IMR-90 (cell line): ENCODE measurements around the gene CEACAM16. TPM values are rescaled to one million over a fixed set of nuclear protein-coding genes. Genes with fewer than 3 reads are reported as not detected.

Source experiments
- ATAC-seq: fragments of 200-7000 bp; cut with Tn5 transposase; 2 replicates; pipeline ENCODE4 v1.9.1; 2020; ENCODE audit warnings: low read depth, mild to moderate bottlenecking, moderate library complexity
- BruUV-seq: library from RNA; stranded (reverse); fragments of 400-500 nt; replicated peaks from 2 replicates; lab custom pipeline; 2021; lab: Mats Ljungman, UMichigan
- CTCF ChIA-PET: fragments of 300-600 bp; formaldehyde crosslinking; extraction: SDS; loops from one replicate; lab custom pipeline; 2021; ENCODE audit warnings: antibody characterized with exemption; lab: Yijun Ruan, JAX
- POLR2A ChIA-PET: fragments of 300-600 bp; sonication (Branson Sonifier 250); formaldehyde crosslinking; loops from one replicate; lab custom pipeline; 2022; ENCODE audit warnings: antibody characterized with exemption; ENCODE audit not compliant: unreplicated experiment; lab: Charles Lee
- DNase-seq: peaks from one replicate; pipeline ENCODE4 v3.0.0; 2013
- H2AFZ ChIP-seq: replicated peaks from 2 replicates; pipeline ENCODE3; 2013; ENCODE audit warnings: low read length, mild to moderate bottlenecking; ENCODE audit not compliant: poor library complexity
- H2AK5ac ChIP-seq: 2 replicates; pipeline ENCODE4 v1.6.1; 2013; ENCODE audit warnings: low read depth, low read length, inconsistent platforms
- H2AK9ac ChIP-seq: replicated peaks from 2 replicates; pipeline ENCODE3; 2013; ENCODE audit warnings: mild to moderate bottlenecking, low read depth, low read length, moderate library complexity; ENCODE audit not compliant: poor library complexity
- H2BK120ac ChIP-seq: 2 replicates; pipeline ENCODE4 v1.6.1; 2013; ENCODE audit warnings: low read depth, low read length, inconsistent platforms
- H2BK15ac ChIP-seq: 3 replicates; pipeline ENCODE4 v1.6.1; 2013; ENCODE audit warnings: low read depth, low read length, inconsistent platforms
- H2BK20ac ChIP-seq: 2 replicates; pipeline ENCODE4 v1.6.1; 2013; ENCODE audit warnings: low read depth, mild to moderate bottlenecking, inconsistent platforms, low read length, moderate library complexity
- H2BK5ac ChIP-seq: 2 replicates; pipeline ENCODE4 v1.6.1; 2013; ENCODE audit warnings: mild to moderate bottlenecking, low read depth, low read length, inconsistent platforms; ENCODE audit not compliant: poor library complexity, severe bottlenecking
- H3K14ac ChIP-seq: replicated peaks from 2 replicates; pipeline ENCODE4 v1.6.1; 2013; ENCODE audit warnings: low read depth, low read length, inconsistent platforms
- H3K18ac ChIP-seq: 2 replicates; pipeline ENCODE4 v1.6.1; 2013; ENCODE audit warnings: low read depth, low read length, control low read depth
- H3K23ac ChIP-seq: 2 replicates; pipeline ENCODE4 v1.6.1; 2013; ENCODE audit warnings: low read depth, low read length, inconsistent platforms
- H3K27ac ChIP-seq: 2 replicates; pipeline ENCODE4 v1.5.1; 2013; ENCODE audit warnings: mild to moderate bottlenecking, control low read depth, low read length; ENCODE audit not compliant: insufficient read depth
- H3K27me3 ChIP-seq: 2 replicates; pipeline ENCODE4 v1.6.1; 2013; ENCODE audit warnings: low read length; ENCODE audit not compliant: control insufficient read depth, insufficient read depth
- H3K36me3 ChIP-seq: 2 replicates; pipeline ENCODE4 v1.6.1; 2013; ENCODE audit warnings: low read length, mixed read lengths; ENCODE audit not compliant: control insufficient read depth, insufficient read depth
- H3K4ac ChIP-seq: 2 replicates; pipeline ENCODE4 v1.6.1; 2013; ENCODE audit warnings: low read depth, low read length, inconsistent platforms
- H3K4me1 ChIP-seq: 2 replicates; pipeline ENCODE4 v1.6.1; 2013; ENCODE audit warnings: low read length, mixed read lengths; ENCODE audit not compliant: control insufficient read depth, insufficient read depth
- H3K4me2 ChIP-seq: 2 replicates; pipeline ENCODE4 v1.6.1; 2013; ENCODE audit warnings: low read depth, mild to moderate bottlenecking, control low read depth, low read length, moderate library complexity
- H3K4me3 ChIP-seq: 2 replicates; pipeline ENCODE4 v1.5.1; 2013; ENCODE audit warnings: low read depth, mild to moderate bottlenecking, control low read depth, low read length, moderate library complexity; ENCODE audit not compliant: insufficient read depth
- H3K56ac ChIP-seq: 2 replicates; pipeline ENCODE4 v1.6.1; 2013; ENCODE audit warnings: low read length, inconsistent platforms; ENCODE audit not compliant: insufficient read depth; ENCODE audit errors: extremely low read depth
- H3K79me1 ChIP-seq, 2 experiments: 2 replicates each; pipeline ENCODE4 v1.6.1; 2013; ENCODE audit warnings: low read length in 2 of 2, inconsistent platforms in 1 of 2, low read depth in 1 of 2
- H3K9ac ChIP-seq: 2 replicates; pipeline ENCODE4 v1.6.1; 2013; ENCODE audit warnings: low read depth, low read length, control low read depth
- H3K9me1 ChIP-seq: 2 replicates; pipeline ENCODE4 v1.6.1; 2013; ENCODE audit warnings: low read length, inconsistent platforms; ENCODE audit not compliant: insufficient read depth
- H3K9me3 ChIP-seq: 2 replicates; pipeline ENCODE4 v1.6.1; 2013; ENCODE audit warnings: low read length; ENCODE audit not compliant: control insufficient read depth, insufficient read depth
- H4K20me1 ChIP-seq: 2 replicates; pipeline ENCODE4 v1.6.1; 2013; ENCODE audit warnings: low read length, inconsistent platforms; ENCODE audit not compliant: insufficient read depth
- H4K5ac ChIP-seq: 2 replicates; pipeline ENCODE4 v1.6.1; 2013; ENCODE audit warnings: mild to moderate bottlenecking, low read depth, low read length, control low read depth
- H4K8ac ChIP-seq, 2 experiments: 2 replicates each; pipeline ENCODE4 v1.6.1; 2013; ENCODE audit warnings: low read depth in 2 of 2, low read length in 2 of 2, control low read depth in 1 of 2, inconsistent platforms in 1 of 2
- H4K91ac ChIP-seq: 2 replicates; pipeline ENCODE4 v1.6.1; 2013; ENCODE audit warnings: low read depth, low read length, inconsistent platforms; ENCODE audit not compliant: insufficient read depth
- BHLHE40 ChIP-seq: fragments of 150-350 bp; IDR thresholded peaks from 2 replicates; pipeline ENCODE4 v1.6.1; 2016; ENCODE audit warnings: mild to moderate bottlenecking, low read depth, low read length
- CEBPB ChIP-seq: IDR thresholded peaks from 2 replicates; pipeline ENCODE4 v1.6.1; 2012; ENCODE audit warnings: low read depth, low read length, improper control_type of control experiment
- CHD1 ChIP-seq: IDR thresholded peaks from 2 replicates; pipeline ENCODE4 v1.6.1; 2012; ENCODE audit warnings: low read depth, low read length, improper control_type of control experiment
- FOS ChIP-seq: fragments of 150-350 bp; IDR thresholded peaks from 2 replicates; pipeline ENCODE4 v1.6.1; 2016; ENCODE audit warnings: low read depth, low read length
- MAFK ChIP-seq: IDR thresholded peaks from 2 replicates; pipeline ENCODE4 v1.6.1; 2012; ENCODE audit warnings: low read depth, low read length, improper control_type of control experiment
- MAZ ChIP-seq: IDR thresholded peaks from 2 replicates; pipeline ENCODE4 v1.6.1; 2012; ENCODE audit warnings: low read depth, mild to moderate bottlenecking, low read length, improper control_type of control experiment, moderate library complexity, borderline replicate concordance
- MXI1 ChIP-seq: IDR thresholded peaks from 2 replicates; pipeline ENCODE4 v1.6.1; 2012; ENCODE audit warnings: low read depth, mild to moderate bottlenecking, low read length, moderate library complexity, borderline replicate concordance
- NFE2L2 ChIP-seq: fragments of 150-350 bp; IDR thresholded peaks from 2 replicates; pipeline ENCODE4 v1.6.1; 2016; ENCODE audit warnings: low read depth, mild to moderate bottlenecking, low read length
- POLR2A ChIP-seq: IDR thresholded peaks from 2 replicates; pipeline ENCODE4 v1.6.1; 2012; ENCODE audit warnings: mild to moderate bottlenecking, low read depth, low read length
- RAD21 ChIP-seq: IDR thresholded peaks from 2 replicates; pipeline ENCODE4 v1.6.1; 2012; ENCODE audit warnings: low read length, improper control_type of control experiment
- RCOR1 ChIP-seq: IDR thresholded peaks from 2 replicates; pipeline ENCODE4 v1.6.1; 2012; ENCODE audit warnings: mild to moderate bottlenecking, low read length, improper control_type of control experiment; ENCODE audit not compliant: insufficient replicate concordance
- RFX5 ChIP-seq: IDR thresholded peaks from 2 replicates; pipeline ENCODE4 v1.8.0; 2012; ENCODE audit warnings: low read depth, mild to moderate bottlenecking, low read length, moderate library complexity
- SMC3 ChIP-seq: fragments of 150-350 bp; IDR thresholded peaks from 2 replicates; pipeline ENCODE4 v1.6.1; 2016; ENCODE audit warnings: low read depth, mild to moderate bottlenecking, antibody characterized with exemption, low read length, moderate library complexity
- WGBS, 2 experiments: methylation state at CpG; one replicate each; pipeline versions ENCODE4 v1.1.5 to v1.1.7; 2013; ENCODE audit warnings: missing lambda C conversion rate in 2 of 2; ENCODE audit not compliant: insufficient read length in 1 of 2; ENCODE audit errors: extremely low coverage in 2 of 2; 5-methylcytosine and 5-hydroxymethylcytosine counted together
- dilution Hi-C: fragments of 300-500 bp; cut with HindIII; formaldehyde crosslinking; loops from one replicate; pipeline ENCODE4 v1.14.3; 2018; ENCODE audit warnings: low sequenced_read_pairs; ENCODE audit not compliant: unreplicated experiment
- in situ Hi-C: fragments of 300-500 bp; cut with MboI; formaldehyde crosslinking; loops from 3 replicates; pipeline ENCODE4 v1.14.3; 2019; ENCODE audit warnings: low sequenced_read_pairs, inconsistent platforms, mixed read lengths
- intact Hi-C: fragments of 100-400 bp; cut with micrococcal nuclease; formaldehyde crosslinking; loops from 2 replicates; pipeline ENCODE4 v1.10.0; 2022
- polyA plus RNA-seq, 3 experiments: library from polyadenylated mRNA; depleted of rRNA; stranded (reverse); fragments of >200 nt; gene quantifications; 2 replicates each; pipeline ENCODE4 v1.2.3, GENCODE V29; 2012; ENCODE audit warnings: low replicate concordance in 1 of 3
- total RNA-seq: library from RNA; depleted of rRNA; stranded (reverse); fragments of >200 nt; gene quantifications from 2 replicates; pipeline ENCODE4 v1.2.3, GENCODE V29; 2012
- TF ChIP-seq, protein P1 (sequence below): conservative IDR thresholded peaks from 2 replicates; pipeline ENCODE4 v1.5.1; 2012; ENCODE audit warnings: mild to moderate bottlenecking, low read depth, low read length, improper control_type of control experiment
- TF ChIP-seq, protein P2 (sequence below): fragments of 150-350 bp; IDR thresholded peaks from 2 replicates; pipeline ENCODE4 v1.6.1; 2016; ENCODE audit warnings: low read depth, mild to moderate bottlenecking, low read length, moderate library complexity, borderline replicate concordance
- TF ChIP-seq, protein P3 (sequence below): fragments of 150-350 bp; IDR thresholded peaks from 2 replicates; pipeline ENCODE4 v1.6.1; 2017; ENCODE audit warnings: mild to moderate bottlenecking, antibody characterized with exemption, low read length, low read depth

CEACAM16 gene
- total and polyA plus RNA-seq, 2 of the 4 experiments (the other 2 are of a cell fraction): not detected

DNA sequence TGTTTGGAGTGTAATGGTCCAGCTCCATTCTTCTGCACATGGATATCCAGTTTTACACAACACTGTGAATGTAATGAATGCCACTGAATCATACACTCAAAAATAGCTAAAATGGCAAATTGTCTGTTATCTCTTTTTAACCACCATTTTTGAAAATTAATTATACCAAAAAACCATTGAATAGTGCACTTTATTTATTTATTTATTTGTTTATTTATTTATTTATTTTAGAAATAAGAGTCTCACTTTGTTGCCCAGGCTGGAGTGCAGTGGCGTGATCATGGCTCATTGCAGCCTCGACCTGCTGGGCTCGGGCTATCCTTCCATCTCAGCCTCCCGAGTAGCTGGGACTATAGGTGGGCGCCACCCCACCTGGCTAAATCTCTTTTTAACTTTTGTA lies 35.0 kb upstream of the CEACAM16 start:
- H3K56ac ChIP-seq: no peak overlapping the region
- ATAC-seq (no peak), DNase-seq (no peak)
- intact Hi-C loops (no loop called here), dilution Hi-C loops (no loop called here), in situ Hi-C loops (no loop called here)
- WGBS, 2 experiments: no CpG with 5 or more reads among the region's 5 CpGs
- no peak overlapping the region for H3K4me3 ChIP-seq
- no peak overlapping the region for H3K4ac ChIP-seq
- no peak overlapping the region for H2BK5ac ChIP-seq
- no peak overlapping the region for H2BK20ac ChIP-seq
- H3K18ac ChIP-seq: no peak overlapping the region
- no TSS peak for BruUV-seq
- H3K27ac ChIP-seq: no peak overlapping the region
- peaks cover 7% of the 10 kb centered on the region; the same call in 1 of the 2 replicates for H3K9me1 ChIP-seq
- no peak overlapping the region for H3K4me2 ChIP-seq
- TF ChIP-seq SMC3: no peak
- no peak for TF ChIP-seq CHD1
- TF ChIP-seq, protein P1, sequence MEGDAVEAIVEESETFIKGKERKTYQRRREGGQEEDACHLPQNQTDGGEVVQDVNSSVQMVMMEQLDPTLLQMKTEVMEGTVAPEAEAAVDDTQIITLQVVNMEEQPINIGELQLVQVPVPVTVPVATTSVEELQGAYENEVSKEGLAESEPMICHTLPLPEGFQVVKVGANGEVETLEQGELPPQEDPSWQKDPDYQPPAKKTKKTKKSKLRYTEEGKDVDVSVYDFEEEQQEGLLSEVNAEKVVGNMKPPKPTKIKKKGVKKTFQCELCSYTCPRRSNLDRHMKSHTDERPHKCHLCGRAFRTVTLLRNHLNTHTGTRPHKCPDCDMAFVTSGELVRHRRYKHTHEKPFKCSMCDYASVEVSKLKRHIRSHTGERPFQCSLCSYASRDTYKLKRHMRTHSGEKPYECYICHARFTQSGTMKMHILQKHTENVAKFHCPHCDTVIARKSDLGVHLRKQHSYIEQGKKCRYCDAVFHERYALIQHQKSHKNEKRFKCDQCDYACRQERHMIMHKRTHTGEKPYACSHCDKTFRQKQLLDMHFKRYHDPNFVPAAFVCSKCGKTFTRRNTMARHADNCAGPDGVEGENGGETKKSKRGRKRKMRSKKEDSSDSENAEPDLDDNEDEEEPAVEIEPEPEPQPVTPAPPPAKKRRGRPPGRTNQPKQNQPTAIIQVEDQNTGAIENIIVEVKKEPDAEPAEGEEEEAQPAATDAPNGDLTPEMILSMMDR: no peak
- TF ChIP-seq, protein P2, sequence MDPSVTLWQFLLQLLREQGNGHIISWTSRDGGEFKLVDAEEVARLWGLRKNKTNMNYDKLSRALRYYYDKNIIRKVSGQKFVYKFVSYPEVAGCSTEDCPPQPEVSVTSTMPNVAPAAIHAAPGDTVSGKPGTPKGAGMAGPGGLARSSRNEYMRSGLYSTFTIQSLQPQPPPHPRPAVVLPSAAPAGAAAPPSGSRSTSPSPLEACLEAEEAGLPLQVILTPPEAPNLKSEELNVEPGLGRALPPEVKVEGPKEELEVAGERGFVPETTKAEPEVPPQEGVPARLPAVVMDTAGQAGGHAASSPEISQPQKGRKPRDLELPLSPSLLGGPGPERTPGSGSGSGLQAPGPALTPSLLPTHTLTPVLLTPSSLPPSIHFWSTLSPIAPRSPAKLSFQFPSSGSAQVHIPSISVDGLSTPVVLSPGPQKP: no peak
- no peak for TF ChIP-seq MAZ
- TF ChIP-seq BHLHE40: no peak
- TF ChIP-seq, protein P3, sequence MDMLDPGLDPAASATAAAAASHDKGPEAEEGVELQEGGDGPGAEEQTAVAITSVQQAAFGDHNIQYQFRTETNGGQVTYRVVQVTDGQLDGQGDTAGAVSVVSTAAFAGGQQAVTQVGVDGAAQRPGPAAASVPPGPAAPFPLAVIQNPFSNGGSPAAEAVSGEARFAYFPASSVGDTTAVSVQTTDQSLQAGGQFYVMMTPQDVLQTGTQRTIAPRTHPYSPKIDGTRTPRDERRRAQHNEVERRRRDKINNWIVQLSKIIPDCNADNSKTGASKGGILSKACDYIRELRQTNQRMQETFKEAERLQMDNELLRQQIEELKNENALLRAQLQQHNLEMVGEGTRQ: no peak
- no peak for TF ChIP-seq POLR2A
- TF ChIP-seq NFE2L2: no peak
- TF ChIP-seq CEBPB: no peak
- TF ChIP-seq RAD21: no peak
- no peak for TF ChIP-seq RFX5
- TF ChIP-seq RCOR1: no peak
- no peak for TF ChIP-seq FOS
- no peak for TF ChIP-seq MAFK
- no peak for TF ChIP-seq MXI1
- no peak overlapping the region for H2AK5ac ChIP-seq
- ChIA-PET POLR2A (no interaction called here), CTCF (interaction anchor here (1.0 kb wide), 1 partner anchor 55 kb away, joined by 3 read pairs; no protein-coding TSS in a partner anchor)
- no peak overlapping the region for H4K8ac ChIP-seq
- H3K36me3 ChIP-seq: peaks cover 47% of the 10 kb centered on the region
- H3K9ac ChIP-seq: no peak overlapping the region
- H2AK9ac ChIP-seq: no peak overlapping the region
- H2BK120ac ChIP-seq: no peak overlapping the region
- H3K9me3 ChIP-seq: no peaks in the 10 kb centered on the region
- H2AFZ ChIP-seq: no peak overlapping the region
- H3K79me1 ChIP-seq: peaks cover 15 to 46% of the 10 kb centered on the region in 2 experiments; a peak in 3 of 4 replicates
- H4K20me1 ChIP-seq: no peaks in the 10 kb centered on the region
- no peaks in the 10 kb centered on the region for H3K4me1 ChIP-seq
- H4K5ac ChIP-seq: no peak overlapping the region
- H3K14ac ChIP-seq: no peak overlapping the region
- H4K91ac ChIP-seq: no peak overlapping the region
- H3K23ac ChIP-seq: no peak overlapping the region
- H3K27me3 ChIP-seq: no peaks in the 10 kb centered on the region
- no peak overlapping the region for H2BK15ac ChIP-seq
